Naive thymus-derived CD8-positive, alpha-beta T cell (primary cell): Measurements from ENCODE around the gene TESK2. TPM values are rescaled to one million over a fixed set of nuclear protein-coding genes. Genes with fewer than 3 reads are reported as not detected.
"Not testable (repeated sequence)": the region's sequence is repeated elsewhere in the genome, so short reads cannot be mapped to it uniquely, and the experiment has no call there.

Experiments
- ATAC-seq, 2 donors: fragments of 150-1000 bp; cut with Tn5 transposase in 1 of 2; sonication (Bioruptor Pico), chemical (Tn5 transposase) in 1 of 2; 1 replicate in 1 of 2; 2 replicates in 1 of 2; pipeline ENCODE4 v1.10.0; 2021; ENCODE audit warnings: mild to moderate bottlenecking in 2 of 2, moderate library complexity in 2 of 2
- POLR2A ChIA-PET: fragments of 350-600 bp; sonication (Branson Sonifier 250); formaldehyde crosslinking; loops from one replicate; lab custom pipeline; 2021; ENCODE audit warnings: antibody characterized with exemption; lab: Charles Lee
- DNase-seq, 10 donors: peaks; one replicate each; pipeline versions ENCODE4 v3.0.0 to v3.0.0-alpha.2; 2020 to 2022
- H3K27ac Mint-ChIP-seq, 10 donors: one replicate each; pipeline ENCODE4 v1.8.0; 2020 to 2022; ENCODE audit warnings: mild to moderate bottlenecking in 10 of 10, mixed read lengths in 10 of 10, moderate library complexity in 4 of 10, inconsistent platforms in 1 of 10
- H3K27me3 Mint-ChIP-seq, 5 donors: one replicate each; pipeline ENCODE4 v1.8.0; 2021 to 2022; ENCODE audit warnings: mixed read lengths in 5 of 5
- H3K36me3 Mint-ChIP-seq, 3 donors: one replicate each; pipeline ENCODE4 v1.8.0; 2020 to 2022; ENCODE audit warnings: mixed read lengths in 3 of 3, mild to moderate bottlenecking in 2 of 3, inconsistent platforms in 1 of 3
- H3K4me1 Mint-ChIP-seq, 4 donors: one replicate each; pipeline ENCODE4 v1.8.0; 2021 to 2022; ENCODE audit warnings: mixed read lengths in 4 of 4
- H3K4me3 Mint-ChIP-seq, 10 donors: one replicate each; pipeline ENCODE4 v1.8.0; 2020 to 2022; ENCODE audit warnings: mild to moderate bottlenecking in 10 of 10, mixed read lengths in 10 of 10, moderate library complexity in 6 of 10, inconsistent platforms in 1 of 10
- H3K9me3 Mint-ChIP-seq, 9 donors: one replicate each; pipeline ENCODE4 v1.8.0; 2020 to 2022; ENCODE audit warnings: mixed read lengths in 9 of 9, mild to moderate bottlenecking in 3 of 9, inconsistent platforms in 1 of 9, moderate library complexity in 1 of 9
- polyA plus RNA-seq, 3 donors: library from polyadenylated mRNA; unstranded; fragments of 300-500 nt; fragmentation: Illumina TruSeq; gene quantifications; one replicate each; pipeline ENCODE4 v1.2.3, GENCODE V29; 2021
- total RNA-seq, 8 experiments: library from RNA in 2 of 8; stranded (reverse) in 2 of 8; gene quantifications; one replicate each; pipeline ENCODE4 v1.2.3 and lab custom pipeline; 2021 to 2026

TESK2 gene
- total and polyA plus RNA-seq, 5 experiments from 2014 or later, result 2.3 to 10.0 (median 3.1) TPM

DNA sequence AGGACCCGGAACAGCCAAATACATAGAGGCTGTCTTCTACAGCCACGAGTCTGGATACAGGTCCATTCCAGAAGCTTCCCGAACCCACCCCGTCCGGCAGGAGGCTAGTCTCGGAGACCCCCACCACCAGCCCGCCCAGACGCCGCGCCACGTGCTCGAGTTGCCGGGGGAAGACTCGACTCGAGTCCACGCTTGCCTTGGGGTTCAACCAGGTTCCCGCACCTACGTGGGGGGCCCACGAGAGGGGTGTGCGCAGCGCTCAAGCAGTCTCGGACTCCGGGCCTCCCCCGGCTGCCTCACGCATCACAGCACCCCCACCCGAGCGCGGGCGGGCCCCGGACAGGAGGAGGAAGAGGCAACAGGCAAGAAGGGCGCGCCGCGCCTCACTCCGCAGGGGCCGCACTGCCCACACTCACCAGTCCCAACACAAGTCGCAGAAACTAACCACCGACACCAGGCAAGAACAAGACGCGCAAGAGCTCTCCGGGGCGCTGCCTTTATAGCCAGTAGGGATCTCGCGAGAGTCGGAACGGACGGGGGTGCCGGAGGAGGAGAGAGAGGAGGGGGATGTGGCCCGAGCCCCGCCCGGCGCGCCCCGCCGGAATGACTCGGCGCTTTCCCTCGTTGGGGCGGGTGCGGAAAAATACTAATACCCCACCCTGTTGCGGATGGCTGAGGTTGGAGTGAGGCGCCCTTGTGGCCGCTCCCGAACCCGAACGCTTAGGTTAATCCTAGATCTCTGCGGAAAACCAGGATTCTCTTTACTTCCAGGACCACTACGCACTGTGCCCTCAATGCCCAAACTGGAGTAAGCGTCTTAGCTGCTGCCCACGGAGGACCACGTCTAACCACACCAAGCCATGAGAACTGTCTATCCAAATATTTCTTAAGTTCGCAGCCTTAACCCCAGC, 30.7 kb upstream of the TESK2 start, which contains the start of gene PRDX1:
PRDX1 (minus strand) TSS at position 472 of the 911 bp plus-strand sequence. CDS start 2,841 bp downstream, outside the sequence.
- DNase-seq, result peak; percentile 87 to 97 (median 93)
- ATAC-seq, result peak; percentile 86 to 87
- H3K9me3 Mint-ChIP-seq, result no peaks in the 10 kb centered on the region
- peak within 1 kb of the TSS; percentile 88 to 96 (median 92) for H3K27ac Mint-ChIP-seq
- H3K27me3 Mint-ChIP-seq, result no peaks in the 10 kb centered on the region
- H3K36me3 Mint-ChIP-seq, result peaks cover 0 to 22% (median 0%) of the 10 kb centered on the region in 3 donors
- H3K4me3 Mint-ChIP-seq, result peak within 1 kb of the TSS; percentile 88 to 97 (median 95)
- H3K4me1 Mint-ChIP-seq, result peaks cover 13 to 40% (median 34%) of the 10 kb centered on the region in 4 donors
- POLR2A ChIA-PET, result interaction anchor here (0.6 to 3.2 kb wide), 24 partner anchors 9 to 746 kb away, joined by 3 to 44 read pairs (median 7); partner anchors contain the start of genes AKR1A1, CCDC163, GPBP1L1 and HECTD3

DNA sequence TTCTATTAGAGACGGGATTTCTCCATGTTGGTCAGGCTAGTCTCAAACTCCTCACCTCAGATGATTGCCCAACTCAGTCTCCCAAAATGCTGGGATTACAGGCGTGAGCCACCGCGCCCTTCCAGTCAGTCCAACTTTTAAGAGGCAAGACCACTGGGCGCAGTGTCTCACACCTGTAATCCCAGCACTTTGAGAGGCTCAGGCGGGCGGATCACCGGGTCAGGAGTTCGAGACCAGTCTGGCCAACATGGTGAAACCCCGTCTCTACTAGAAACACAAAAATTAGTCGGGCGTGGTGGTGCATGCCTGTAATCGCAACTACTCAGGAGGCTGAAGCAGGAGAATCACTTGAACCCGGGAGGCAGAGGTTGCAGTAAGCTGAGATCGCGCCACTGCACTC, 28.8 kb upstream of the TESK2 start:
- not testable (repeated sequence) for DNase-seq, ATAC-seq, H3K9me3 Mint-ChIP-seq, H3K27me3 Mint-ChIP-seq
- Mint-ChIP-seq H3K4me1 (peaks cover 13 to 40% (median 34%) of the 10 kb centered on the region in 4 donors), H3K36me3 (peaks cover 0 to 41% (median 8%) of the 10 kb centered on the region in 3 donors), H3K4me3 (peak overlapping the region; percentile 88 to 97 (median 95)), H3K27ac (peak overlapping the region in 6 of 10 donors; percentile 58 to 95 (median 76))
- POLR2A ChIA-PET, result interaction anchor here (1.2 to 3.2 kb wide), 4 partner anchors 17 to 64 kb away, joined by 3 to 44 read pairs (median 26); partner anchors contain the start of genes AKR1A1, NASP and TESK2

DNA sequence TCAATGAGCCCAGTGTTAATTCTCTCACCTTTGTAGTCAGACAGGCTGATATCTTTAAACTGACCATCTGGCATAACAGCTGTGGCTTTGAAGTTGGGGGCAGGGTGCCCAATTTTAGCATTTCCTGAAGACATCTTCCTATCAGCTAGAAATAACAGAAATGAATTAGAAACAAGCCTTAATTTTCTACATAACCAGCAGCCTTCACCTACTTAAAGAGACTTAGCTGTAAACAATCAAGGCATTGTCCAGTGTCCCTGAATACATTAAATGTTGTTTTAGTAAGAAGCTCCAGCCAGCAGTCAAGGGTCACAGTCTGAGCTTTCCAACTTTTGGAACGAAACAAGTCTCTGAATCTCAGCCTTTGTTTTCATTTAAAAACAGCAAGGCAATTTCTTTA, 27.9 kb upstream of the TESK2 start:
- no peak for ATAC-seq
- H3K4me3 Mint-ChIP-seq, result peak overlapping the region in 9 of 10 donors; percentile 47 to 96 (median 71)
- H3K27ac Mint-ChIP-seq, result peak overlapping the region in 7 of 10 donors; percentile 2 to 85 (median 40)
- POLR2A ChIA-PET, result interaction anchor here (0.6 to 1.6 kb wide), 3 partner anchors 19 to 168 kb away, joined by 3 to 5 read pairs (median 4); partner anchors contain the start of genes CCDC163, MMACHC and TESK2
- H3K36me3 Mint-ChIP-seq, result peaks cover 0 to 49% (median 8%) of the 10 kb centered on the region in 3 donors
- H3K27me3 Mint-ChIP-seq, result no peaks in the 10 kb centered on the region
- H3K9me3 Mint-ChIP-seq, result no peaks in the 10 kb centered on the region
- peaks cover 15 to 40% (median 34%) of the 10 kb centered on the region in 4 donors for H3K4me1 Mint-ChIP-seq
- DNase-seq, result no peak

DNA sequence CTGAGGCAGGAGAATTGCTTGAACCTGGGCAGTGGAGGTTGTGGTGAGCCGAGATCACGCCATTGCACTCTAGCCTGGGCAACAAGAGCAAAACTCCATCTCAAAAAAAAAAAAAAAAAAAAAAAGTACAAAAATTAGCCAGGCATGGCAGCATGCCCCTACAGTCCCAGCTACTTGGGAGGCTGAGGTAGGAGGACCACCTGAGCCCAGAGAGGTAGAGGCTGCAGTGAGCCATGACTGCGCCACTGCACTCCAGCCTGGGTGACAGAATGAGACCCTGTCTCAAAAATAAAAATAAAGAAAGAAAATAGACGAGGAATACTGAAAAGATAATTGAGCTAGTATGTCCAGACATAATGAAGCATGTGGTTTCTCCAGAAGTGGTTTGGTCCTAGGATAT, 27.4 kb upstream of the TESK2 start:
- POLR2A ChIA-PET, result interaction anchor here (1.2 to 1.8 kb wide), 3 partner anchors 18 to 65 kb away, joined by 3 to 6 read pairs (median 5); partner anchors contain the start of genes CCDC163, MMACHC, NASP and TESK2
- DNase-seq, ATAC-seq, H3K9me3 Mint-ChIP-seq, H3K27me3 Mint-ChIP-seq: not testable (repeated sequence)
- peak overlapping the region in 1 of 10 donors; percentile 93 for H3K4me3 Mint-ChIP-seq
- H3K27ac Mint-ChIP-seq, result peak overlapping the region in 4 of 10 donors; percentile 4 to 47 (median 30)
- peaks cover 15 to 40% (median 34%) of the 10 kb centered on the region in 4 donors for H3K4me1 Mint-ChIP-seq
- peaks cover 0 to 55% (median 8%) of the 10 kb centered on the region in 3 donors for H3K36me3 Mint-ChIP-seq

DNA sequence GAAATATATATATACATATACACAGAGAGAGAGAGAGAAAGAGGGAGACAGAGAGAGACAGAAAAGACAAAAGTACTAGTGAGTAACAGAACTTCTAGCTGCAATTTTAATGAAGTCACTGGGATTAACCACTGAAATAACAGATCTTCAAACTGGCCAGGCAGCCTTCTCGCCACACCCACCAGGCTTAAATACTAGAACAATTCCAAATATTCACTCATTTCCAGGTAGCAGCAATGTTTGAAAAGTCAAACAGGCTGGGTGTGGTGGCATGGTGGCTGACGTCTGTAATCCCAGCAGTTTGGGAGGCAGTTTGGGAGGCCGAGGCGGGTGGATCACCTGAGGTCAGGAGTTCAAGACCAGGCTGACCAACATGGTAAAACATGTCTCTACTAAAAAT, 25.5 kb upstream of the TESK2 start:
- H3K27ac Mint-ChIP-seq, result peak overlapping the region in 3 of 10 donors; percentile 15 to 47 (median 17)
- POLR2A ChIA-PET, result interaction anchor here (1.8 kb wide), 1 partner anchor 67 kb away, joined by 6 read pairs; the partner anchor contains the start of gene NASP
- H3K36me3 Mint-ChIP-seq, result peaks cover 0 to 66% (median 8%) of the 10 kb centered on the region in 3 donors
- H3K4me1 Mint-ChIP-seq, result peaks cover 7 to 30% (median 22%) of the 10 kb centered on the region in 4 donors
- peak overlapping the region in 1 of 10 donors; percentile 14 for H3K4me3 Mint-ChIP-seq
- no peaks in the 10 kb centered on the region for H3K9me3 Mint-ChIP-seq
- DNase-seq, result no peak
- no peak for ATAC-seq
- H3K27me3 Mint-ChIP-seq, result no peaks in the 10 kb centered on the region

DNA sequence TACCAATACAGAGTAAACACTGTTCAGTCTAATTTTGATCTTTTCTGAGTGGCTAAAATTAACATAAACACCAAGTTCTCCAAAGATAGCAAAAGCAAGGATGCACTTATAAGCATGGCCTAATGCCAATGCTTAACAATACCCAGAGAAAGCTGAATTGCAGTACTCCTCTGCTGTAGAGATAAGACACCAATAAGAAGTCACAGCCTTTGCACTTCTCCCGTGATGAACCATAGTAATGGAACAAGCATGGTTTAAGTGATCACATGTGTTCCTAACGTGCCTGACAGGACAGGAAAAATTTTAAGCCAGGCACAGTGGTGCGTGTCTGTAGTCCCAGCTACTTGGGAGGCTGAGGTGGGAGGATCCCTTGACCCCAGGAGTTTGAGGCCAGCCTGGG, 25.1 kb upstream of the TESK2 start:
- Mint-ChIP-seq H3K36me3 (peaks cover 0 to 70% (median 8%) of the 10 kb centered on the region in 3 donors), H3K9me3 (no peaks in the 10 kb centered on the region), H3K27ac (peak overlapping the region in 7 of 10 donors; percentile 15 to 91 (median 47)), H3K4me1 (peaks cover 5 to 28% (median 19%) of the 10 kb centered on the region in 4 donors), H3K4me3 (no peak overlapping the region), H3K27me3 (no peaks in the 10 kb centered on the region)
- POLR2A ChIA-PET, result no interaction called here
- ATAC-seq, result no peak
- no peak for DNase-seq

DNA sequence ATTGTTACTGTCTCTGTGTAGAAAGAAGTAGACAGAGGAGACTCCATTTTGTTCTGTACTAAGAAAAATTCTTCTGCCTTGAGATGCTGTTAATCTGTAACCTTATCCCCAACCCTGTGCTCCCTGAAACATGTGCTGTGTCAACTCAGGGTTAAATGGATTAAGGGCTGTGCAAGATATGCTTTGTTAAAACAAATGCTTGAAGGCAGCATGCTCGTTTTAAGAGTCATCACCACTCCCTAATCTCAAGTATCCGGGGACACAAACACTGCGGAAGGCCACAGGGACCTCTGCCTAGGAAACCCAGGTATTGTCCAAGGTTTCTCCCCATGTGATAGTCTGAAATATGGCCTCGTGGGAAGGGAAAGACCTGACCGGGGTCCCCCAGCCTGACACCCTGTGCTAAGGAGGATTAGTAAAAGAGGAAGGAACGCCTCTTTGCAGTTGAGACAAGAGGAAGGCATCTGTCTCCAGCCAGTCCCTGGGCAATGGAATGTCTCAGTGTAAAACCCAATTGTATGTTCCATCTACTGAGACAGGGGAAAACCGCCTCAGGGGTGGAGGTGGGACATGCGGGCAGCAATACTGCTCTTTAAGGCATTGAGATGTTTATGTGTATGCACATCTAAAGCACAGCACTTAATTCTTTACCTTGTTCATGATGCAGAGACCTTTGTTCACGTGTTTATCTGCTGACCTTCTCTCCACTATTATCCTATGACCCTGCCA, 22.7 kb upstream of the TESK2 start:
- Mint-ChIP-seq H3K27ac (peak overlapping the region in 3 of 10 donors; percentile 6 to 67 (median 40)), H3K36me3 (peaks cover 0 to 90% (median 10%) of the 10 kb centered on the region in 3 donors)
- H3K27me3 Mint-ChIP-seq, ATAC-seq, H3K4me1 Mint-ChIP-seq, DNase-seq, H3K9me3 Mint-ChIP-seq, POLR2A ChIA-PET, H3K4me3 Mint-ChIP-seq: not testable (repeated sequence)

DNA sequence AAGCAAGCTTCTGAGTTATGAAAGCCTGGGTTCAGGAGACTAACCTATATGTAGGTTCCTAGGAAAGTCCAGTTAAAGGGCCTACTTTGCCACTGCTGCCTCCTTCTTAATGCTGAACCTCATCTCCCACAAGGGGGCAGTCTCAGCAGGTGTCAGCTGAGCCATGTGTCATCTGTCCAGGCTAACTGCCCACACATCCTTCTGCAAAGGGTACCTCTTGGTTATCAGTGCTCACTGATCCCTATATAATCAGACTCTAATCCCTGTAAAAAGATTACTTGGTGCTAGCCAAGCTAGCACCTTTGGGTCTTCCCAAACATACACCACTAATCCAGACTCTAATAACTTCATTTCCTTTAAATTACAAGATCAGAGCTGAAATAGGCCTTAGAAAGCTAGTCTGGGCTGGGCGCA, 21.7 kb upstream of the TESK2 start:
- DNase-seq, result peak; percentile 24 to 78 (median 46)
- POLR2A ChIA-PET, result interaction anchor here (0.6 to 2.1 kb wide), 6 partner anchors 9 to 1867 kb away, joined by 3 to 15 read pairs (median 4); partner anchors contain the start of genes AKR1A1, CCDC163, MMACHC and PRDX1
- H3K4me1 Mint-ChIP-seq, result peaks cover 0 to 4% (median 1%) of the 10 kb centered on the region in 4 donors
- H3K9me3 Mint-ChIP-seq, result no peaks in the 10 kb centered on the region
- no peak overlapping the region for H3K4me3 Mint-ChIP-seq
- no peaks in the 10 kb centered on the region for H3K27me3 Mint-ChIP-seq
- peak overlapping the region in 7 of 10 donors; percentile 2 to 73 (median 27) for H3K27ac Mint-ChIP-seq
- ATAC-seq, result peak; percentile 52 to 76
- H3K36me3 Mint-ChIP-seq, result peaks cover 0 to 90% (median 11%) of the 10 kb centered on the region in 3 donors

DNA sequence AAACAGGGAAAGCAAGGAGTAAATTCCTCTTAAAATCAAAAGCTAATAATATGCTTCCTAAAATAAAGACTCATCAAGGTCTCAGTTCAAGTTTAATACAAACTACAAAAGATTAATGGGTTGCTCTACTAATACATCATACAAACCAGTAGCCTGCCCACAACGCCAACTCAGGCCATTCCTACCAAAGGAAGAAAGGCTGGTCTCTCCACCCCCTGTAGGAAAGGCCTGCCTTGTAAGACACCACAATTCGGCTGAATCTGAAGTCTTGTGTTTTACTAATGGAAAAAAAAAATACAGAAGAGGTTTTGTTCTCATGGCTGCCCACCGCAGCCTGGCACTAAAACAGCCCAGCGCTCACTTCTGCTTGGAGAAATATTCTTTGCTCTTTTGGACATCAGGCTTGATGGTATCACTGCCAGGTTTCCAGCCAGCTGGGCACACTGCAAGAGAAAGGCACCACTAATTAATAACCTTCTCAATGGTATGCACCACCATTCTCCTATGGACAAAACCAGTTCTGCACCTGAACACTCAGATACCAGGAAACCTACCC, 20.1 kb upstream of the TESK2 start:
- no peak for DNase-seq
- H3K36me3 Mint-ChIP-seq, result peaks cover 0 to 74% (median 9%) of the 10 kb centered on the region in 3 donors
- POLR2A ChIA-PET, result interaction anchor here (1.3 to 2.1 kb wide), 4 partner anchors 10 to 59 kb away, joined by 3 to 15 read pairs (median 4); partner anchors contain the start of genes CCDC163, MMACHC and PRDX1
- peak overlapping the region in 3 of 10 donors; percentile 2 to 16 (median 5) for H3K27ac Mint-ChIP-seq
- ATAC-seq, result no peak
- peaks cover 0 to 4% (median 0%) of the 10 kb centered on the region in 4 donors for H3K4me1 Mint-ChIP-seq
- H3K4me3 Mint-ChIP-seq, result no peak overlapping the region
- no peaks in the 10 kb centered on the region for H3K9me3 Mint-ChIP-seq
- no peaks in the 10 kb centered on the region for H3K27me3 Mint-ChIP-seq

DNA sequence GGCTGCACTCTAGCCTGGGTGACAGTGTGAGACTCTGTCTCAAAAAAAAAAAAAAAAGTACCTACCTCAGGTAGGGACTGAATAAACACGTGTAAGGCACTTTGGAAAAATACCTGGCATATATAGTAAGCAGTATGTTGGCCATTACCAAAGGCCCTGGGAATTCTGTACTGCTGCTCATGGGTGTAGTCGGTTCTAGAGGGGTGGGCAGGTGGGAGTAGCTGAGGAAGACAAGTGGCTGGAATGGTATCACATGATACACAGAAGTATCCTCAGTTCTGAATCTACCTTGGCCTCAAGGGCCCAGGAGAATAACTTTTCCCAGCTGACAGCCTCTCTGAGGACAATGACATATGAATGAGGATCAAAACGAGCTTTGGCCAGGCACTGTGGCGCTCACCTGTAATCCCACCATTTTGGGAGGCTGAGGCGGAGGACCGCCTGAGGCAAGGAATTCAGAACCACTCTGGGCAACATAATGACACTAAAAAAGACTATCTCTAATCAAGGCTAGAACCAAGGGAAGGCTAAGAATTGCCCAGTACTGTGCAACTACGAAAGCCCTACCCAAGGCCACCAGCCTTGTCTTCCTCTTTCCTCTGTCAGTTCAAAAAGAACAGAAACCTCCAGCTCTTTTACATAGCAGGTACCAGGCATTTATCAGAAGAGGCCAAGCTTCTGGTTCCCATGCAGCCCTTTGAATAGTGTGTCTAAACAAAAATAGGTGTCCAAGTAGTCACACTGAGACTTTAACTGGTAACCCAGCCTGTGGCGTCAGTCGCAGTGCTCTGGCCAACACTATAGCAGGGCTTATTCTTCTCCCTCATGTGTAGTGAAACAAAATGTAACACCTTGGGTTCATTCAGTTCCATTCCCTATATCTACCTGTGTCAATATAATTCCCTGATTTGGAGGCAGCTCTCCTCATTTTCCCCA, 19.3 kb upstream of the TESK2 start:
- Mint-ChIP-seq H3K4me3 (no peak overlapping the region), H3K4me1 (peaks cover 0 to 4% (median 0%) of the 10 kb centered on the region in 4 donors), H3K27ac (peak overlapping the region in 6 of 10 donors; percentile 12 to 61 (median 30)), H3K27me3 (no peaks in the 10 kb centered on the region), H3K36me3 (peaks cover 0 to 67% (median 5%) of the 10 kb centered on the region in 3 donors), H3K9me3 (no peaks in the 10 kb centered on the region)
- POLR2A ChIA-PET, result interaction anchor here (1.3 to 2.0 kb wide), 3 partner anchors 11 to 59 kb away, joined by 3 to 5 read pairs (median 4); partner anchors contain the start of gene PRDX1
- DNase-seq (no peak), ATAC-seq (no peak)
